Suppressor macrophage treated with lipopolysaccharide for 4 hours (primary cell): Measurements from ENCODE around the gene SLC7A8.
"Not testable (repeated sequence)": the region's sequence is repeated elsewhere in the genome, so short reads cannot be mapped to it uniquely, and the experiment has no call there.

ENCODE experiments used
- DNase-seq: peaks from one replicate; pipeline ENCODE4 v3.0.0-alpha.2; 2020

The SLC7A8 gene

DNA sequence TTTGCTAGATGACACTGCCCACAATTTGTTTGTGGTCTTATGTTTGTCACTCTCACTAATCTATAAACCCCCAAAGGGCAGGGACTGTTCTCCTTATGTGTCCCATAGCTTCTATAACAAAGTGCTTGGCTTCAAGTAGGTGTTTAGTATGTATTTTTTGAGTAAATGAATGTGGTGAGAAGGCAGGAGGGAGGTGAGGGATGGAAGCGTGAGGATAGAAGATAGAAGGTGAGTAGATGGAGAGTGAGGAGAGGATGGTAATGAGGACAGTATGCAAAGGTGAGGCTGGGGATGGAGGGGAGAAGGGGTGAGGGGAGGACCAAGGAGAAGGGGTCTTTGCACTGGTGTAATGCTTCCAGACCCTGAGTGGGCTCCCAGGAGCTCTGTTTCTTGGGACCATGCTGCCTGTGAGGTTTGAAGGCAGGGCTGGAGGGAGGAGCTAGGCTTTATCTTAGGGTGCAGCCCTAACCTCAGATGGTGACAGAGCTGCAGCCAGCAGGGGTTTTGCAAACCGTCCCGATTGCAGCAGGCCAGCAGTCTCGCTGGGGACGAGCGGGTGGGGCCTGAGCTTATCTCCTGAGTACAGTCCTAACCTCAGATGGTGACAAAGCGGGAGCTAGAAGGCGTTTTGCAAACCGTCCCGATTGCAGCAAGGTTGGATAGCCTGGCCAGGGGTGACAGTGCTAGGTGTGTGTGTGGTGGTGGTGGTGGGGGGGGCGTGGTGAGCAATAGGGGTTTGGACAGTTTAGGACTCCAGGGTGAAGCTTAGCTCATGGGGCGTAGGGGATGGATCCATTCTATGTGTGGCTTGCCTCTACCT, 70.9 kb downstream of the SLC7A8 start:
- DNase-seq = peak; percentile 48

DNA sequence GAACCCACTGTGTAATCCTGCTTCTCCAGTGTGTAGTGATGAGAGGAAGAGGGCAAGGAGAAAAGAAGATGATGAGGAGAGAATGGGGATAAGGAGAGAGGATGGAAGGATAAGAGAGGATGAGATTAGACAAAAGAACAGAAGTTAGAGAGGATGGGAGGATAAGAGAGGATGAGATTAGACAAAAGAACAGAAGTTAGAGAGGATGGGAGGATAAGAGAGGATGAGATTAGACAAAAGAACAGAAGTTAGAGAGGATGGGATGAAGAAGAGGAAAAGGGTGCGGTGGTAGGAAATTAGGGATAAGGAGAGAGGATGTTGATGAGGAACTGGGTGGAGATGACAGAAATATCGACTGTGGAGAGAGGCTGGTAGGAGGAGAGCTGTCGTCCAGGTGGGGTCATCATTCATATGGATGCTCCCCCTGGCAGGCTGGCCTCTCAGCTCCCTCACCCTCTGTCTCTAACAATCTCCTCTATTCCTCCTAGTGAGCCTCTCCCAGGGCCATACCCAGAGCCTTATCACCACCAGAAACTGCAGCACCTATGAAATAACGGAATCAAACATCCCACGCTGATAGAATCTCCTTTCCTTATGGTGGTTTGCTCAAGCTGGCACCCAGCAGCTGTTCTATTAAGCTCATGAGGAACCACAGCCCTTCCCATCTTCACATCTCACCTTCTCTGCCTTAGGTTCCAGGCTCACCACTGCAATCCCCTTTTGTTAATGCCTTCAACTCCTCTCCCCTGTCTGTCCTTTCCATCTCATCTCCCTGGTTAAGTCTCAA, 72.7 kb downstream of the SLC7A8 start:
- no peak for DNase-seq

DNA sequence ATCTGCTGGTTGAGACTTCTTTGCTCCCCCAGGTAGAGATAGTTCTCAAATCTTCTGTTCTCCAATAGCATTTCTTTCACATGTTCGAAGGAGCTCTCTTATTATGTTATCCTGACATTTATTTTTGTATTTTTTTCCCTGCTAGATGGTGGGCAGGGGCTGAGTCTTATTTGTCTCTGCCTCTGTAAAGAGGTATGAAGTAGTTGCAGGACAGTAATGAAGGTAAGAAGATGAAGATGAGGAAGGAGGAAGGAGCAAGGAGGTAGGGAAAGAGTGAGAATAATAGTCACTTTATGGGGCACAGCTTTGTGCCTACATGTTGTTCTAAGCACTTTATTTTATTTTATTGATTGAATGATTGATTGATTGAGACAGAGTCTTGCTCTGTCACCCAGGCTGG, 73.7 kb downstream of the SLC7A8 start:
- DNase-seq = no peak

DNA sequence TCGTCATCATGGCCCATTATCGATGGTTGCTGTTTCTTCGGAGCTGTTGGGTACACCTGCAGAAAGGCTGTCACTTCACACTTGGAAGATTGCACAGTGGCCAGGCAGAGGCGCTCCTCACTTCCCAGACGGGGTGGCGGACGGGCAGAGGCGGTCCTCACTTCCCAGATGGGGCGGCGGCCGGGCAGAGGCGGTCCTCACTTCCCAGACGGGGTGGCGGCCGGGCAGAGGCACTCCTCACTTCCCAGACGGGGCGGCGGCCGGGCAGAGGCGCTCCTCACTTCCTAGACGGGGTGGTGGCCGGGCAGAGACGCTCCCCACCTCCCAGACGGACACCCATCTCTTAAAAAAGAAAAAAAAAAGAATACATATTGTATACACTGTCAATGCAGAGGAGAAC, 75.3 kb downstream of the SLC7A8 start:
- not testable (repeated sequence) for DNase-seq

DNA sequence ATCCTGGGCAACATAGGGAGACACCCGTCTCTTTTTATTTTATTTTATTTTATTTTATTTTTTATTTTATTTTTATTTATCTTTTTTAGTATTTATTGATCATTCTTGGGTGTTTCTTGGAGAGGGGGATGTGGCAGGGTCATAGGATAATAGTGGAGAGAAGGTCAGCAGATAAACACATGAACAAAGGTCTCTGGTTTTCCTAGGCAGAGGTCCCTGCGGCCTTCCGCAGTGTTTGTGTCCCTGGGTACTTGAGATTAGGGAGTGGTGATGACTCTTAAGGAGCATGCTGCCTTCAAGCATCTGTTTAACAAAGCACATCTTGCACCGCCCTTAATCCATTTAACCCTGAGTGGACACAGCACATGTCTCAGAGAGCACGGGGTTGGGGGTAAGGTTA, 75.8 kb downstream of the SLC7A8 start:
- DNase-seq = not testable (repeated sequence)

DNA sequence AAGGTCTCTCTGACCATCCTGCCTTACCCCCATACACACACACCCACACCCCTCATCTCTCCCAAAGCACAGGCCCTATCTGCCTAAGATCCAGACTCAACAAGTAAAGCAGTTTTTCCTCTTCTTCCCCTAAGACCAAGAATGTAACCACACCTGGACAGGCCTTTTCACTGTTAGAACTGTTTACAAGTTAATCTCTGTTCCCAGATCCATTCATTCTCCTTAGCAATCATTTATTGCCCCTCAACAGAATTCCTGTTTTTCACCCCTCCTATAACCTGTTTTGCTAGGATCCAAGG, 76.8 kb downstream of the SLC7A8 start:
- no peak for DNase-seq

DNA sequence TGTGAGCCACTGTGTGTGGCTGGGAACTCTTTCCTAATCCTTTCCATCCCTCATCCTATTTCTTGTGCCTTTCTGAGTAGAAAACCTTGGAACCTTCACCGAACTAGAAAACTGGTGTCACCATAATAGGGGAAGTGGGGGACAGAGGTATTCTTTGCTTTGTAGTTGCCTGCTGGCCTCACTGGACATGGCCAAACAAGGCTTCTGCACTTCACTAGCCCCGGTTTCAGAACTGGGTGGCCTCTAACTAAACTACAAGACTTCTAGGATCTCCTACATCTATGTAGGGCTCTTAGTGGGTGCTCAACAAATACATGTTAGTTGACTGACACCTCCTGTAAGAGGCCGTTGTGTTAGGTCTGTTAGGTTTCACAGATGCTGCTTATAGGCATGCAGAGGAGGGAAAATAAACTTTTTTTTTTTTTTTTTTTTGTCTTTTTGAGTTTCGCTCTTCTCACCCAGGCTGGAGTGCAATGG, 78.1 kb downstream of the SLC7A8 start:
- DNase-seq = no peak

DNA sequence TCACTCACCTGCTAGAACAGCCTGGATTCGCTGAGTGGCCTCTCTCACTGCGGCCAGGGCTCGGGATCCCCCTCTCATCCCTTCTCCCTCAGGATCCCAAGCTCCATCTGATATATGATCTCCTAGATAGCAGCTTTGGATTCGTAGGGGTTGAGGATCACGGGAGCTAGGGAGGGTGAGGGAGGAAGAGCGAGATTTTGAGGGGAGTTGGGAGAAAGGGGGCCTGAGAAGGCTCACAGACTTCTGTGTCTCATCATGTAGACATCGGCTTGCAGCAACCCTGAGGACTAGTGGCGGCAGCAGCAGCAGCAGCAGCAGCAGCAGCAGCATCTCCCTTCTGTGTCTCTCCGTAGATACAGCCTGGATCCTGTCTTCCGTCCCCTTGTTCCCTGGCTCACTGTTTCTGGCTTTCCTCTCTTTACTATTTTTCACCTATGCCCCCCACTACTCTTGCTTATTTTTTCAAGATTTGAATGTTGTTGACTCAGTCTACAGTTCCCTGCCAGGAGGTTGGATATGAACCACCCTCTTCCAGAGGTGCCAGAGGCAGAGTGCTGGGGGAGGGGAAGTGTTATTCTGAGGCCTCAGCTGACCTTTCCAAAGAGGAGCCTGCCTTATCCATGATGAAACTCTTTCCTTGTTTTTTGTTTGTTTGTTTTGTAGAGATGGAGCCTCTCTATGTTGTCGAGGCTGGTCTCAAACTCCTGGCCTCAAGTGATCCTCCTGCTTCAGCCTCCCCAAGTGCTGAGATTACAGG, 78.7 kb downstream of the SLC7A8 start, which contains the start of gene CIROP:
Gene CIROP (minus strand): TSS at position 399 of the 757 bp plus-strand sequence. CDS start 69 bp downstream, at position 330.
- no peak for DNase-seq

DNA sequence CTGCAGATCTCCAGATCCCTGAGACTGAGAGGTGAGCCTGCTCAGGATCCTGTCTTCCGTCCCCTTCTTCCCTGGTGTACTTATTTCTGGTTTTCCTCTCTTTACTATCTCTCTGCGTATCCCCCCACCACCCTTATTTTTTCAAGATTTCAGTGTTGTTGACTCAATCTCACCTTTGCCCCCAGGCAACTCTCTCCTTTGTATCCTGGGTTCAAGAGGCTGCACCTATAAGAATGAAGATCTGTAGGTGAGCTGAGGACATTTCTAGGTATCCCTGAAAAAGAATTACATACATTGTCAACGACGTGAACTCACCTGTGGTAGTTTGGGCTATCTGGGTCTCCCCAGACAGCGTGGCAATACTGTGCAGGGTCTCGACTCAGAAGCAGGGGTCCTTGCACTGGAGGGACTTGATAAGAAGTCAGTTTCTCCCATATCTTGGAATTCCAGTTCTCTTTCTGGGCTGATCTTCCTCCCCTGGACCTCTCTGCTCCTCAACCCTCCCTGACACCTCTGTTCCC, 79.3 kb downstream of the SLC7A8 start:
- no peak for DNase-seq

DNA sequence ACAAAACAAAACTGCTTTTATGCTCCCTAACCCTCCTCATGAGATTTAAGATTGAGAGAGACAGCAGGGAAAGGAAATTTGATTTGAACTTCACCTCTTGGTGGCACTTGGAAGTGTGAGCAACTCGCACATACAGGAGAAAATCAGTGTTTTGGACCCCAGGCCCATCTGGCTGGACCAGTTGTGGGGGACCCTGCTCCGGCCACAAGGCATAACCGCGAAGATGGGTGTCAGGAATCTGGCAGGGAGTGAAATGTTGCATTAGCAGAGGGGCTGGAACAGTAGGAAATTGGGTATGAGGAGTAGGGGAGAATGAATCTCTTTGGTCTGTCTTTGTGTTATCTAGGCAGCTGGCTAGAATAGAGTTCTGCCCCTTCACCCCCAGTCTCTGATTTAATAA, 79.9 kb downstream of the SLC7A8 start:
- DNase-seq = no peak

DNA sequence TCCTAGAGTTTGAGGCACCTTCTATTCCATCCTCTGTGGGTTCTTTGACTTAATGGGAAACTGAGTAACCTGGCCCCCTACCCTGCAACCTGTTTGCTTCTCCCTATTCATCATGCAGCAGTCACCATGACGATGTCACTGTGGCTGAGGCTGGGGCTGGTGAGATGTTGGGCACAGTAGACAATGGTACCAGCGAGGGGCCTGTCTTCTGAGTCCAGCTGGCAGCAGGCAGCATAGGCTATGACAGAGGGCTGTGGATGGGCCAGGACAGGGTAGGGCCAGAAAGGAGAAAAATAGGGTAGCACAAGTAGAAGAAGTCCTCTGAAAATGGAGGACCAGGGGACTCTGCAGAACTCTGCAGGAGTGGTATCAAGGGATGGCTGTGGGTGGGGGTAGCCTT, 80.7 kb downstream of the SLC7A8 start:
- DNase-seq = no peak

DNA sequence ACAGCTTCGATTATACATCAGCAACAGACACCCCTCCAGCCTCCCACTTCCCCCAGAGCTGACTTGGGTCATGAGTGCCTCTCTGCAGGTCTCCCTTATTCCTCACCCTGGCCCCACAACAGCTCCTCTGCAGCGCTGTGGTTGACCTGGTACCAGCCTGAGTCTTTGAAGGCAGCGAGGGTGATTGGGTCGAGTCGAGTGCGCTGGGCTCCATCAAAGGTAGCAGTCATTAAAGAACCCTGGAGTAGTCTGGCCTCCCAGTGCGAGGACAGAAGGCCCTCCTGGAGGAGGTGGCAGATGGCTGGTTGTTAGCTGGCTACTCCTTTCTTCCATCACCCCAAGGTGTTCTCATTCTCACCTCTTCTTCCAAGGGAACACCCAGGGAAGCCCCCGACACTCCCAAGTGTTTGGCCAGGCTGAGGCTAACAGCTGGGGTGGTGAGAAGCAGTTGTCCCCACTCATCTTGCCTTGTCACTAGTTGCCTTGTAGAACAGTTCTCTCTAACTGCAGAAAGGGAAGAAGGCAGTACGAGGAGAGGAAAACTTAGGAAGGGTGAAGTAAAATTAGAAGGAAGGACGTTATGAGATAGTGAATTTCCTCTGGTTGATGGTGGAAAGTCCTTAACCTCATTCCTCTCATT, 81.4 kb downstream of the SLC7A8 start:
- no peak for DNase-seq

DNA sequence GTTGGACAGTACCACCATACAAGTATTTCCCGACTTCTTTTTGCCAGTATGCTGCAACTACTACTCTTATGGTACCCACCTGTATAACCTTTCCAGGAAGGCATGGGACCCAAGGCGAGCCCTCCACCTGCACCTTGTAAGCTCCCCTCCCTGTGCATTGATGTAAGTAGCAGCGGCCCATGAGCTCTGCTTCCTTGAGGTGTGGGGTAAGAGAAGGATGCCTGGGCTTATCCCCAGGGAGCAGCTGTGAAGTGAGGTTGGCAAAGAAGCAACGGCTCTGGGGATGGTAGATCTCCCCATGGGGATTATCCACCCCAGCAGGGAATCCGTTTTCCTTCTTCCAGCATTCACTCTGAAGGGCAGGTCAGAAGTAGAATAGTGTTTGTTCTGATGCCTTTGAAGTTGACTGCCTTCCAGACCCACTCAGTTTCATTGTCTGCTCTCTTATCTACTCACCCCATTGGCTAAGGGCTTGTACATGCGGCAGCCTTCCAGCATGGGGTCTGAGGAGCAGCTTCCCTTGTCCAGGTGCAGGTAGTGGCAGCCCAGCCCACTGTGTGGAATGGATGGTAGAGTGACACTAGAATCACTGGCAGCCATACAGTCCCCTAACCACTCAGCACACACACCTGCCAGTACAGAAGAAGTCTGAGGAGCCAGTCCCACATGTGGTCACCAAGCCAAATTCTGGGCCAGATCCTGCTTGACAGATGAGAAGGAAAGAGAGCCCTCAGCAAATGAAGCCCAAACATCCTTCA, 82.1 kb downstream of the SLC7A8 start:
- no peak for DNase-seq

DNA sequence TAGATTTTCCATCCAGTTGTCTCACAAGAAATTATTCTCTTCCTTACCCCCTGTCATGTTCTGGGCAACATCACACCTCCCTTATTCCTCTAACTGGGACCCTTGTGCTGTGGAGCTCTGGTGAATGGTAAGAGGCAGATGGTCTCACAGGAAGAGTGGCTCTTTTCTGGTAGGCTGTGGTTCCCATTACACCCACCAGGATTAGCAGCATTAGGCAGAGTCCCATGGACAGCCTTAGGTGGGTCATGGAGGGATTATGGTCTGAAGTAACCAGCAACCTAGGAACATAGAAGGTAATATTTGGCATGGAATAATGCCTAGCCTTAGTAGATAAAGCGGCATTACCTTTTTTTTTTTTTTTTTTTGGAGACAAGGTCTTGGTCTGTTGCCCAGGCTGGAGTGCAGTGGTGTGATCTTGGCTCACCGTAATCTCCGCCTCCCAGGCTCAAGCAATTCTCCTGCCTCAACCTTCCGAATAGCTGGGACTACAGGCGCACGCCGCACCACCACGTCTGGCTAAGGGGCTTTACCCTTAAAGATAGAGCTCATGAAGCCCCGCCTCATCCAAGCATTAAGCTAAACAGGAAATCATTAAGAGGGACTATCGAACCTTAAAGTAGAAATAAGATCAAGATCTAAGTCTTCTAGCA, 84.1 kb downstream of the SLC7A8 start:
- no peak for DNase-seq

DNA sequence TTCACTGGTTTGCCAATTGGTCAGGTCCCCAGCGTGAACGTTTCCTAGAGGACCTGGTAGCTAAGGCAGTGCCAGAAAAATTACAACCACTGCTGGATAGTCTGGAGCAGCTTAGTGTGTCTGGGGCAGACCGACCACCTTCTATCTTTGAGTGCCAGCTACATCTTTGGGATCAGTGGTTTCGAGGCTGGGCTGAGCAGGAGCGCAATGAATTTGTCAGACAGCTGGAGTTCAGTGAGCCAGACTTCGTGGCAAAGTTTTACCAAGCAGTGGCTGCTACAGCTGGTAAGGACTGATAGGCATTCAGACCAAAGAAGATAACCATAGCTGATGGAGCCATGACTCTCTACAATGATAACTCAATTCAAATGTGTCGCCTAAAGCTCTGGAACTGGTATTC, 85.7 kb downstream of the SLC7A8 start:
- DNase-seq = no peak

DNA sequence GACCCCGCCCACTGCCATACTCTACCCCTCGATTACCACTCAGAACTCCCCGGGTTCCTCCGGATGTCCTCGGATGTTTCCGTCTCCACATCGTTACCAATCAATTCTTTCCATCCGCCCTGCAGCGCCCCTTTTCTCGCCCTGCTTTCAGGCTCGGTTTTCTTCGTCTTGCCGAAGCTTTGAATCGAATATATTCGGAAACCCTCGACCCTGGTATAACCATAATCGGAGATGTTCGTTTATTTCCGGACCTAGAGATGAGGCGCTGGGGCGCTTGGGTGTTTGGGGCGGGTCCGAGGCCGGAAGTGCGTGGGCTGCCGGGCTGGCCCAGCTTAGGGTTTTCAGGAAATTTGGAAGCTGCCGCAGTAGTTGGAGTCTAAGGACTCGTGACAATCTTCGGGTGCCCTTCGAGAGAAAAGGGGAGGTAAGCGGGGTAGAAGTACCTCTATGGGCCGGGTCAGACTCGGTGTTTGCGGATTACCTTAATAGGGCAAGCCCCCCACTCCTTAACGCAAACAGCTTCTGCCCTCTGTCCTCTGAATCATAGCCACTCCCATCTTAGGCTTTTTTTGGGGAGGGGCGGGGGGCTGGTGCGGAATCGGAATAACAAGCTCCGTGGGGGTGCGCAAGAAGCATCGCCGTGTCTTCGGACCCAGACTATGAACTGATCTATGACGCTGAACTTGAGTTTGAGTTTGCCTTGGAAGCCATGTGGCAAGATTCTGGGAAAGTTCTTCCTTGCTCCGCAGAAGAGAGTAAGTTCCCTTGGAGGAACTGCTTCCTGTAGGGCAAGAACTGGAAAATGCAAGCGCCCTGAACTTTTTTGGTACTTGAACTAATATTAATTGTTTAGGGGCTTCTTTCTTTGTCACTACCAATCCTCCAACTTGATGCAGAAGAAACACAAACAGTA, 88.0 kb downstream of the SLC7A8 start, which contains the start of gene C14orf119:
Gene C14orf119 (plus strand): TSS at position 310 of the 913 bp plus-strand sequence. CDS start 2,154 bp downstream, outside the sequence.
- peak; percentile 100 for DNase-seq

DNA sequence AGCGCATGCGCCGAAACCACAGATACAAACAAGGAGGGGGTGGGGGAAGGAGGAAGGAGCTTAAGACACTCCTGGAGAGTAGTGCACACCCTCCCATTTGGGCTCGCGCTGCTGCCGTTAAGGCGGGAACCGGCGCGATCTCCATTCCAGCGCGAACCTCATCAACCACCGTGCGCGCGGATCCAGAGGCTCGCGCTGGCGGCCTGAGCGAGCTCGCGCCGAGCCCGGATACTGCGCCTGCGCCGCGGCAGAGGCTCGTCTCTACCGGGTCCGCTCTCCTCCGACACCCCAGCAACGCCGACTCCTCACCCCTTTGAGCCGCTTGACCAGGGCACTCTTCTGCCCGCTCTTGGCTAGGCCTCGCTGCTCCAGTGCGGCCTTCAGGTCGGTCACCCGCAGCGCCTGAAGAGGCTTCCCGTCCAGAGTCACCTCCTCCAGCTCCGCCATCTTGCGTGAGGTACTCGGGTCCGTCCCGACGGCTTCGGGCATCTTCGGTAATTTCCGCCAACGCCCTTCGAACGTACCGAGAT, 88.7 kb downstream of the SLC7A8 start, which contains the start of gene ACIN1:
Gene ACIN1 (minus strand): TSS at position 471 of the 530 bp plus-strand sequence. CDS start 24 bp downstream, at position 447.
- peak; percentile 76 for DNase-seq

DNA sequence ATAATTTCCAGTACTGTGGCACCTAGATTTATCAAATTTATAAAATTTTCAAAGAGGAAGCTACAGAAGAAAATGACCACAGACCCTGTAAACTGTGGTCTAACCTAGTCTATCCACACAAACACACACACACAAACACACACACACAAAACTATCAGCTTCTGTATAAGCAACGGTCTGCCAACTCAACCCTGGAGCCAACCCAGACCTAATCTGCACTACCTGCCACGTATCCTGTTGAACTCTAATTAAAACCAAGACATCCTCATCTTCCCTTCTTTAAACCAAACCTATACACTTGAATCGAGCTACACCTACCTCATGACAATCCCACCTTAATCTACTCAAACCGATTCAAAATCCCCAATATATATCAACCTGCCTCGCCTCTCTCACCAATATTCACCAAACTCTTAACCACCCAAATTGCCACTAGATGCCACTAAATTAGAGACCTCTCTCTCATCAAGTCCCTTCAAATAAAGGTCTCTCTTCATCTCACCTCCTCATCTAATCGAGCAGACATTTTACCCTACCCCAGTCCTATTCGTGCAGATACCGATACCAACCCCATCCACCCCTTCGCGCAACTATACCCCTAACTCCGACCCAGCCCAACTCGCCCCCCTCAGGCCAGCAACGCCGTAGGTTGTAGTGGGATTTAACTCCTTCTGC, 89.3 kb downstream of the SLC7A8 start:
- DNase-seq = no peak

DNA sequence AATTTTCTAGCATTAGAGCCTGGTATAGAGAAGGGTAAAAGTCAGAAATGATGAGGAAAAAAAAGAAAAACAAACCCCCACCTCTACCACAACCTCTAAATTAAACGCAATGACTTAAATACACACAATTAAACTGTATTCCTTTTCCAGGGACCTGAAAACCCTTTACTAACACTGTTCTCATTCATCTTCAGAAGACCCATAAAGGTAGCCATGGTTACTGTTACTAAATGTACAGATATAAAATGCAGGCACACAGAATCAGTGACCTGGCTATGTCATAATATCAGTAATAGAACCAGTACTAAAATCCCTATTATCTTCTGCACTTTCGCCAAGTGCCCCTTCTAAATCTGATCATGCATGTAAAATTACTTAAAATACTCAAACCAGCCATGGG, 89.9 kb downstream of the SLC7A8 start:
- DNase-seq = no peak
